Uterus (tissue), 4 donors: ENCODE data around the gene MICU2. TPM values are rescaled to one million over a fixed set of nuclear protein-coding genes. Genes with fewer than 3 reads are reported as not detected.

Experiments
- DNase-seq, 2 donors: peaks; one replicate each; pipeline ENCODE4 v3.0.0-alpha.2; 2019 to 2020
- H3K27ac ChIP-seq, 2 donors: fragments of 200-600 bp; sonication (generic); 1 replicate in 1 of 2; 2 replicates in 1 of 2; pipeline ENCODE4 v1.5.1; 2016 to 2018
- H3K27me3 ChIP-seq, 2 donors: fragments of 200-600 bp; sonication (generic); one replicate each; pipeline ENCODE4 v1.5.1; 2018 to 2019; ENCODE audit warnings: control low read depth in 1 of 2
- H3K36me3 ChIP-seq, 2 donors: fragments of 200-600 bp; sonication (generic); one replicate each; pipeline ENCODE4 v1.5.1; 2019; ENCODE audit warnings: control low read depth in 1 of 2
- H3K4me1 ChIP-seq, 2 donors: fragments of 200-600 bp; sonication (generic); one replicate each; pipeline ENCODE4 v1.5.1; 2018 to 2019; ENCODE audit warnings: control low read depth in 1 of 2
- H3K4me3 ChIP-seq, 2 donors: fragments of 200-600 bp; sonication (generic); 1 replicate in 1 of 2; 2 replicates in 1 of 2; pipeline ENCODE4 v1.5.1; 2018 to 2019; ENCODE audit warnings: mild to moderate bottlenecking in 1 of 2
- H3K9me3 ChIP-seq, 2 donors: fragments of 200-600 bp; sonication (generic); one replicate each; pipeline ENCODE4 v1.5.1; 2019; ENCODE audit warnings: control low read depth in 1 of 2
- POLR2A ChIP-seq, 2 donors: fragments of 450-650 bp; IDR thresholded peaks; one replicate each; pipeline ENCODE4 v1.6.1; 2016; ENCODE audit warnings: antibody characterized with exemption in 2 of 2, mild to moderate bottlenecking in 1 of 2, moderate library complexity in 1 of 2
- intact Hi-C: fragments of 100-400 bp; cut with DNase I; formaldehyde crosslinking; loops from one replicate; pipeline ENCODE4 v1.15.1; 2023; ENCODE audit warnings: low total_unique reads
- total RNA-seq, 4 donors: library from RNA; depleted of rRNA in 3 of 4; stranded (reverse); fragments of >200 nt in 3 of 4; gene quantifications; one replicate each; pipeline versions ENCODE4 v1.1.0 to v1.2.4, GENCODE V29; 2014 to 2023
- TF ChIP-seq, protein P1 (sequence below), 4 experiments: fragments of 200-600 bp in 2 of 4; fragments of 450-650 bp in 2 of 4; sonication (generic) in 2 of 4; IDR thresholded peaks; one replicate each; pipeline ENCODE4 v1.5.1; 2016 to 2019; ENCODE audit warnings: antibody characterized with exemption in 4 of 4, mild to moderate bottlenecking in 2 of 4, moderate library complexity in 1 of 4
- donor health status: DM: yes; HTN: yes; CAD: no.

The MICU2 gene
- total RNA-seq, 4 donors from 2014 or later, result 19.4 to 141 (median 36.8) TPM

DNA sequence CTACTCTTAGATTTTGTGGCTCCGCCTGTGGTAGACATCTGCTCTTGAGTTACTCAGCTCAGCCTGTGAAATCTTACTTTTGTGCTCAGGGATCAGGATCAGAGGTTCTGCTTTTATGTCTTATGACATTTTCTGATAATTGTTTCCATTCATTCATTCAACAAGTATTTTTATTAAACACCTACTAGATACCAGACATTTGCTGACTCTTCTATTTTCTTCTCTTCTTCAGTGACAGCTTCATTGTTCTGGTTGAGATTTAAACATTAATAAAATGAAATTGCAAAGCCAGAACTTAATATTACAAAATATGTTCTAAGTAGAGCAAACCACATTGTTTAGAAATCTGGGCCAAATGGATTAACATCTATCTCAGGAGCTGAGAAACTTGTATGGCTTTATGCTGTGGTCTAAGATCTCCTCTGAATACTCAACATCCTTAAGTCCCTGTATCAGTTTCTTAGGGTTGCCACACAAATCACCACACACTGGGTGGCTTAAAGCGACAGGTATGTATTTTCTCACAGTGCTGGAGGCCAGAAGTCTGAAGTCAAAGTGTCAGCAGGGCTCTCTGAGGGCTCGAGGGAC is 15.8 kb upstream of the MICU2 start:
- no peaks in the 10 kb centered on the region for H3K9me3 ChIP-seq
- intact Hi-C loops, result no loop called here
- H3K27me3 ChIP-seq, result no peaks in the 10 kb centered on the region
- TF ChIP-seq POLR2A (IDR thresholded peaks at IDR 0.05), result no peak
- TF ChIP-seq, protein P1, sequence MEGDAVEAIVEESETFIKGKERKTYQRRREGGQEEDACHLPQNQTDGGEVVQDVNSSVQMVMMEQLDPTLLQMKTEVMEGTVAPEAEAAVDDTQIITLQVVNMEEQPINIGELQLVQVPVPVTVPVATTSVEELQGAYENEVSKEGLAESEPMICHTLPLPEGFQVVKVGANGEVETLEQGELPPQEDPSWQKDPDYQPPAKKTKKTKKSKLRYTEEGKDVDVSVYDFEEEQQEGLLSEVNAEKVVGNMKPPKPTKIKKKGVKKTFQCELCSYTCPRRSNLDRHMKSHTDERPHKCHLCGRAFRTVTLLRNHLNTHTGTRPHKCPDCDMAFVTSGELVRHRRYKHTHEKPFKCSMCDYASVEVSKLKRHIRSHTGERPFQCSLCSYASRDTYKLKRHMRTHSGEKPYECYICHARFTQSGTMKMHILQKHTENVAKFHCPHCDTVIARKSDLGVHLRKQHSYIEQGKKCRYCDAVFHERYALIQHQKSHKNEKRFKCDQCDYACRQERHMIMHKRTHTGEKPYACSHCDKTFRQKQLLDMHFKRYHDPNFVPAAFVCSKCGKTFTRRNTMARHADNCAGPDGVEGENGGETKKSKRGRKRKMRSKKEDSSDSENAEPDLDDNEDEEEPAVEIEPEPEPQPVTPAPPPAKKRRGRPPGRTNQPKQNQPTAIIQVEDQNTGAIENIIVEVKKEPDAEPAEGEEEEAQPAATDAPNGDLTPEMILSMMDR (IDR thresholded peaks at IDR 0.05), result no peak
- no peak overlapping the region for H3K27ac ChIP-seq
- no peak for DNase-seq
- H3K36me3 ChIP-seq, result no peaks in the 10 kb centered on the region
- no peaks in the 10 kb centered on the region for H3K4me1 ChIP-seq
- H3K4me3 ChIP-seq, result no peak overlapping the region

DNA sequence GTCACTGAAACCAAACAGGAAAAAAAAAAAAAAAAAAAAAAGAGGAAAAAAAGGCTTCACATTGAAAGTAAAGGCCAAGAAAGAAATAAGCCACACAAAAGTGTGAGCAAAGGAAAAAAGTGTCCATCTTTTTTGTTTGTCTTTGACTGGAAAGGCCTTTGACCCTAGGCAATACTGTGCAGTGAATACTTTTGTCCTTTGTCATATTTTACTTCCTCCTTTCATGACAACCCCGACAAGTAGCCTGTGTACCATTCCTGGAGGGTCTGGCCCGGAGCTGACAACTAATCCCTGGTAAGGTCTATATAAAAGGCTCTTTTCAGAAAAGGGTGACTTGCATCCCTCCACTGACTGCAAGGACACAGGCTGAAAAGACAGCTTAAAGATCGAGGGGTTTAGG is 12.9 kb upstream of the MICU2 start:
- Histone ChIP-seq H3K4me1 (no peaks in the 10 kb centered on the region), H3K4me3 (no peak overlapping the region)
- TF ChIP-seq, protein P1 (IDR thresholded peaks at IDR 0.05), result no peak
- no peak for TF ChIP-seq POLR2A (IDR thresholded peaks at IDR 0.05)

DNA sequence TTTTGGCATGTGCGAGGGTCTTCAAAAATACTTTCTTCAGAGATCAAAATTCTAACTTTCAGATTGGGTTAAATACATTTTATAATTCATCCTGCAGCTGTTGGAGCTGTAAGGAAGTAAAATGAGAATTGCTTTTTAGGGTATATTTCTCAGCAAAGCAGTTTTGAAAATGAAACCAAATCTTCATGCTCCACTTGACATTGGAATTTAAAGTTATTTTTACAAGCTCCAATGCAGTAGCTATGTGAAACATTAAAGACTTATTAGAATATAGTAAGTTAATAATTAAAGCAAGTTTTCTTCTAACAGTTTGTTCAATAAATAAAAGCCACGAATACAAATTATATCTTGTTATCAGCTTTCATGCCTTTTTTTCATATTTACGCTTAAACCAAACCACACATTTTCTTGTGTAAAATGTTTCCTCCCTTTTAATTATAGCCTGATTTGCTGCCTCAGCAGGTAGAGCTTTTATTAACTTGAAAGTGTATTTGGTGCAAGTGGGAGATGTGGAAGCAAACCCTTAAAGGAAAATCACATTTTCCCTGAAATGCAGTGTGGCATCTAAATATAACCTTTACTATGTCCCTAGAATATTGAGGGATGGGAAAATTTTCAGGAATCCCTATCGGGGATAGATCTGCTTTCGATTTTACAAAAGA is 12.4 kb upstream of the MICU2 start:
- no peaks in the 10 kb centered on the region for H3K36me3 ChIP-seq
- H3K4me3 ChIP-seq, result no peak overlapping the region
- no peaks in the 10 kb centered on the region for H3K27me3 ChIP-seq
- no peaks in the 10 kb centered on the region for H3K9me3 ChIP-seq
- no peak for DNase-seq
- intact Hi-C loops, result no loop called here
- no peaks in the 10 kb centered on the region for H3K4me1 ChIP-seq
- H3K27ac ChIP-seq, result no peak overlapping the region
- TF ChIP-seq, protein P1 (IDR thresholded peaks at IDR 0.05), result no peak
- TF ChIP-seq POLR2A (IDR thresholded peaks at IDR 0.05), result no peak

More for the DNA sequence above, 12.9 kb upstream of the MICU2 start:
- Histone ChIP-seq H3K36me3 (no peaks in the 10 kb centered on the region), H3K9me3 (no peaks in the 10 kb centered on the region), H3K27ac (no peak overlapping the region), H3K27me3 (no peaks in the 10 kb centered on the region)
- no peak for DNase-seq
- intact Hi-C loops, result no loop called here

DNA sequence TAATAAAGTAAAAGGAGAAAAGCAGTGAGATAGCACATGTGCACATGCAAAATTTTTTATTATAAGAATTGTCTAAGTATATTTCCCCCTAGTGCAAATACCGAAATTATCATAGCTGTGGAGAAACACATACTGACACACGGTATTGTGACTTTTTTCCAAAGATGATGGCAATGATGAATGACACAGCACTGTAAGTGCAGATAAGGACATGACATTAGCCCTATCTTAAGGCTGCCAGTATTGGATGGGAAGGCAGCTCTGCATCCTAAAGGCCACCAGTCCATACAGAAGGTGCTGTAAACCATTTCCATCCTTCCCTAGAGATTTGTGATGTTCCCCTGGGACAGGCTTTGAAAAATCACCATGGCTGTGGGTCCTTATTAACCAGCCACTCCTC is 11.5 kb upstream of the MICU2 start:
- no peaks in the 10 kb centered on the region for H3K9me3 ChIP-seq
- H3K36me3 ChIP-seq, result no peaks in the 10 kb centered on the region
- H3K27me3 ChIP-seq, result no peaks in the 10 kb centered on the region
- H3K27ac ChIP-seq, result no peak overlapping the region
- intact Hi-C loops, result no loop called here
- H3K4me3 ChIP-seq, result no peak overlapping the region
- TF ChIP-seq, protein P1 (IDR thresholded peaks at IDR 0.05), result no peak
- no peak for TF ChIP-seq POLR2A (IDR thresholded peaks at IDR 0.05)
- H3K4me1 ChIP-seq, result no peaks in the 10 kb centered on the region
- no peak for DNase-seq

DNA sequence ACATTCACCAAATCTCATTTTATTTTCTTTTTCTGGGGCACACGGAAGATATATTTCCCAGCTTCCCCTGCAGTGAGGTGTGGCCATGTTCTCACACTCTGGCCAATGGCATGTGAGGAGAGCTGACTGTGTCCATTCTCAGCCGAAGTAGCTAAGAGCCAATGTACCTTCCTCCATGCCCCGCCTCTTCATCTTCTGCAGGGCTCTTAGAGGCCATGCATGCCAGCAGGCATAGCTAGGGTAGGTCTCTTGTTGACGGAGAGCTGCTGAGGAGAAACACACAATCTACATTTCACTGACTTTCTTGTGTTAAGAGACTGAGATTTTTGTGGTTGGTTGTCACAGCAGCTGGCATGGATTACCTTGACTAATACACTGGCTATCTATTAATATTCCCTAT is 9.8 kb upstream of the MICU2 start:
- no peak for DNase-seq
- Histone ChIP-seq H3K4me3 (no peak overlapping the region), H3K4me1 (no peaks in the 10 kb centered on the region), H3K27ac (no peak overlapping the region), H3K27me3 (no peaks in the 10 kb centered on the region), H3K36me3 (no peaks in the 10 kb centered on the region), H3K9me3 (no peaks in the 10 kb centered on the region)
- TF ChIP-seq, protein P1 (IDR thresholded peaks at IDR 0.05), result no peak
- TF ChIP-seq POLR2A (IDR thresholded peaks at IDR 0.05), result no peak
- intact Hi-C loops, result no loop called here
